Endothelial cell of umbilical vein (primary cell): ENCODE data around the gene PCNX1.

ENCODE experiments used
- EZH2 ChIP-seq: IDR thresholded peaks from 2 replicates; pipeline ENCODE4 v1.6.1; 2012; ENCODE audit warnings: borderline replicate concordance, low read depth, mild to moderate bottlenecking, moderate library complexity, low read length, inconsistent platforms; ENCODE audit not compliant: severe bottlenecking
- FOS ChIP-seq: IDR thresholded peaks from 2 replicates; pipeline ENCODE4 v1.6.1; 2011; ENCODE audit warnings: mild to moderate bottlenecking, low read length, moderate library complexity, borderline replicate concordance; ENCODE audit not compliant: insufficient read depth
- JUN ChIP-seq: IDR thresholded peaks from 2 replicates; pipeline ENCODE4 v1.6.1; 2011; ENCODE audit warnings: borderline replicate concordance, low read depth; ENCODE audit not compliant: insufficient read length, insufficient read depth
- POLR2A ChIP-seq: IDR thresholded peaks from 2 replicates; pipeline ENCODE4 v1.6.1; 2012; ENCODE audit warnings: low read depth, mild to moderate bottlenecking, control low read depth, low read length
- TF ChIP-seq, protein P1 (sequence below), 2 donors: IDR thresholded peaks; 1 replicate in 1 of 2; 2 replicates in 1 of 2; pipeline ENCODE4 v1.5.1; 2011; ENCODE audit warnings: low read length in 2 of 2, mild to moderate bottlenecking in 2 of 2, moderate library complexity in 2 of 2, control low read depth in 1 of 2, inconsistent platforms in 1 of 2, low read depth in 1 of 2; ENCODE audit not compliant: insufficient read depth in 1 of 2; ENCODE audit errors: extremely low read depth in 1 of 2

DNA sequence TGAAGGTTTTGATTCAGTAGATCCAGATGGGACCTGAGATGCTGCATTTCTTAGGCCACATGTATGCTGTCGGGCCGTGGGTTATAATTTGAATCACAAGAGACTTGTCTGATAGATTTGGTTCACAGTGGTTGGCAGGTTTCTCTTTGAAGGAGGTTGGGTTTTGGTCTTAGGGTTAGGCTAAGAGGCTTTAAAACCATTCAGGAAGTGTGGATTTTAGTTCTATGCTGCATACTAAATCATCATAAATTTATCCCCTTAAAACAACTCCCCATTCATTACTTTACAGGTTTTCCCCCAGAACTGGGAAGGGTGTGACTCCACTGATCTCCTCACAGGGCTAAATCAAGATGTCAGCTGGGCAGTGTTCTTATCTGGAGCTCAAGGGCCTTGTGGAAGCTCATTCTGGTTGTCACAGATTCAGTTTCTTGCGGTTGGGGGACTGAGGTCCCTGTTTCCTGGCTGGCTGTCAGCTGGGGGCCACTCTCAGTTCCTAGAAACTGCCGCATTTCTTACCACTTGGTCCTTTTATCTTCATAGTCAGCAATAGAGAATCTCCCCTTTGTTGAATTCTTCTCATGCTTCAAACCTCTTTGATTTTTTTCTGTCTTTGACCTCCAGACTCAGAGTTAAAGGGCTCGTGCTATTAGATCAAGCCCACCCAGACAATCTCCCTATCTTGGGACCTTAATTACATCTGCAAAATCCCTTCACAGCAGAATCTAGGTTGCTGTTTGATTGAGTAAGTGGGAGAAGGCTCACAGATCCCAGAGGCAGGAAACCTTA, 20.6 kb upstream of the PCNX1 start:
- TF ChIP-seq EZH2 = no peak
- TF ChIP-seq, protein P1, sequence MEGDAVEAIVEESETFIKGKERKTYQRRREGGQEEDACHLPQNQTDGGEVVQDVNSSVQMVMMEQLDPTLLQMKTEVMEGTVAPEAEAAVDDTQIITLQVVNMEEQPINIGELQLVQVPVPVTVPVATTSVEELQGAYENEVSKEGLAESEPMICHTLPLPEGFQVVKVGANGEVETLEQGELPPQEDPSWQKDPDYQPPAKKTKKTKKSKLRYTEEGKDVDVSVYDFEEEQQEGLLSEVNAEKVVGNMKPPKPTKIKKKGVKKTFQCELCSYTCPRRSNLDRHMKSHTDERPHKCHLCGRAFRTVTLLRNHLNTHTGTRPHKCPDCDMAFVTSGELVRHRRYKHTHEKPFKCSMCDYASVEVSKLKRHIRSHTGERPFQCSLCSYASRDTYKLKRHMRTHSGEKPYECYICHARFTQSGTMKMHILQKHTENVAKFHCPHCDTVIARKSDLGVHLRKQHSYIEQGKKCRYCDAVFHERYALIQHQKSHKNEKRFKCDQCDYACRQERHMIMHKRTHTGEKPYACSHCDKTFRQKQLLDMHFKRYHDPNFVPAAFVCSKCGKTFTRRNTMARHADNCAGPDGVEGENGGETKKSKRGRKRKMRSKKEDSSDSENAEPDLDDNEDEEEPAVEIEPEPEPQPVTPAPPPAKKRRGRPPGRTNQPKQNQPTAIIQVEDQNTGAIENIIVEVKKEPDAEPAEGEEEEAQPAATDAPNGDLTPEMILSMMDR (IDR thresholded peaks at IDR 0.05; ENCODE audit: extremely low read depth in 1 of 2, insufficient read depth in 1 of 2, low read depth in 1 of 2, low read length in 2 of 2) = no peak
- TF ChIP-seq JUN = no peak
- no peak for TF ChIP-seq POLR2A
- TF ChIP-seq FOS = no peak
